Left lung (tissue), 10 donors: Measurements from ENCODE around the gene ALG12. TPM values are rescaled to one million over a fixed set of nuclear protein-coding genes. Genes with fewer than 3 reads are reported as not detected.
A peak's percentile ranks its signal among the peaks of the same experiment; 100 is the strongest.

ENCODE experiments used
- ATAC-seq: fragments of 200-7000 bp; cut with Tn5 transposase; one replicate; pipeline ENCODE4 v1.9.1; 2020; ENCODE audit warnings: moderate library complexity
- DNase-seq, 4 donors: peaks; one replicate each; pipeline ENCODE4 v3.0.0-alpha.2; 2013 to 2020
- H3K27ac ChIP-seq, 2 donors: fragments of 200-600 bp; sonication (generic) in 1 of 2; one replicate each; pipeline versions ENCODE4 v1.5.0 to v1.8.0; 2020 to 2021
- H3K27me3 ChIP-seq, 2 donors: fragments of 200-600 bp; sonication (generic) in 1 of 2; one replicate each; pipeline versions ENCODE4 v1.5.0 to v1.8.0; 2020 to 2021
- H3K36me3 ChIP-seq, 2 donors: fragments of 200-600 bp; sonication (generic) in 1 of 2; one replicate each; pipeline versions ENCODE4 v1.5.0 to v1.8.0; 2020 to 2021
- H3K4me1 ChIP-seq, 2 donors: fragments of 200-600 bp; one replicate each; pipeline ENCODE4 v1.8.0; 2021
- H3K4me3 ChIP-seq, 2 donors: fragments of 200-600 bp; sonication (generic) in 1 of 2; one replicate each; pipeline versions ENCODE4 v1.5.0 to v1.8.0; 2020 to 2021; ENCODE audit warnings: mild to moderate bottlenecking in 1 of 2
- H3K9me3 ChIP-seq, 2 donors: fragments of 200-600 bp; sonication (generic) in 1 of 2; one replicate each; pipeline versions ENCODE4 v1.5.0 to v1.8.0; 2020 to 2021
- CTCF ChIP-seq, 2 donors: fragments of 200-600 bp; sonication (generic) in 1 of 2; IDR thresholded peaks; one replicate each; pipeline versions ENCODE4 v1.5.0 to v1.8.0; 2021; ENCODE audit warnings: antibody characterized with exemption in 2 of 2
- intact Hi-C, 2 donors: fragments of 100-400 bp; cut with DNase I; formaldehyde crosslinking; loops; one replicate each; pipeline versions ENCODE4 v1.11.2 to v1.14.2; 2022
- polyA plus RNA-seq, 6 donors: library from polyadenylated mRNA; unstranded; fragments of 120-200 nt; gene quantifications; one replicate each; pipeline ENCODE4 v1.2.1, GENCODE V29; 2013; ENCODE audit not compliant: insufficient read length in 6 of 6
- total RNA-seq, 2 donors: library from RNA; stranded (reverse); fragmentation: NEBNext Ultra II Directional; extraction: Animal tissue kit (Norgen Biotek cat#: 25700); gene quantifications; one replicate each; pipeline ENCODE4 v1.2.1, GENCODE V29; 2021
- donor health status: DM: no; HTN: yes; CAD: no.
- donor health status: DM: no; HTN: no; CAD: no.

Gene ALG12
- total and polyA plus RNA-seq, 8 donors, result 16.4 to 35.2 (median 24.7) TPM

GRCh38 chr22:49966041-49966773, 48.0 kb upstream of the ALG12 start:
- Histone ChIP-seq H3K4me3 (peak overlapping the region in 1 of 2 donors; percentile 100), H3K27ac (peak overlapping the region; percentile 95 to 97), H3K27me3 (no peaks in the 10 kb centered on the region), H3K4me1 (peaks cover 42 to 89% of the 10 kb centered on the region in 2 donors), H3K36me3 (peaks cover 0 to 50% of the 10 kb centered on the region in 2 donors), H3K9me3 (no peaks in the 10 kb centered on the region)
- TF ChIP-seq CTCF (IDR thresholded peaks at IDR 0.05), result no peak
- intact Hi-C loops, result no loop called here
- ATAC-seq (no peak), DNase-seq (peak in 1 of 4 donors; percentile 43)

DNA sequence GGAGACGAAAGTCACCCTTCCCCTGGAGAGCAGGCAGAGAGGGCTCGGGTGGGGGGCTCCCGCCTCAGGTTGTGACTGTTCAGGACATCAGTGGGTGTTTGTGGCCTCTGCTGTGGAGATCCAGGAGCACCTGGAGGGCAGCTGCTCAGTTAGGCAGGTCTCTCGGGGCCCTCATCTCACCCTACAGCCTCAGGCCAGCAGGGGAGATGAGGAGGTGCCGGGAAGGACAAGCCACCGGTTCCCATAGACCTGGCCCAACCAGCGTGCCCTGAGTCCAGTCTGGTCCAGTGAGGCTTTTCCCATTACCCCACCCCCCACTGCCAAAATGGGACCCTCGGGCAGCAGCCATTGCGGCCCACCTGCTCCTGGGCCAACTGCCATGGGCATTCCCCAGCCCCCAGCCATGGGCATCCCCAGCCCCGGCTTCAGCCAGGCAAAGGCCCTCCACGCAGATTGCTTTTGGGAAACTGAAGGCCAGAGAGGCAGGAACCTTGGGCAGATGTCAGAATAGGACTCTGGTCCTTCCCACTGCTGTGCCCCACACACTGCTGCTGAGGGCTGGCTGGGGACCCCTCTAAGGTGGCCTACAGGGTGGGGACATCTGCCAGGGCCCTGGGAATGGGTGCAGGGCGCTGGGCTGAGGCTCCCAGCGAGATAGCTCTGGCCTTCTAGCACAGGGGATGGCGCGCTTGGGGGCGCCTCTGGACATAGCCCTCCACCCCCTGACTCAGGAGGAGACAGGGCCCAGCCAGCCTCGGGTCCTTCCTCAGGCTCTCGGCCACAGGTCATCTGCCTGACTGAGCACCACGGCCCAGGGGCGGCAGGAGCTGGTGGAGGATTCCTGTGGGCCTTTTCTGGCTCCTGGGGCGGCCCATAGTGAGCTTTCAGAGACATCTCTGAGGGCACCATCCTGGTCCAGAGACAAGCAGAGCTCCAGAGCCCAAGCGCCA, 47.1 kb upstream of the ALG12 start:
- TF ChIP-seq CTCF (IDR thresholded peaks at IDR 0.05), result no peak
- no peaks in the 10 kb centered on the region for H3K27me3 ChIP-seq
- ATAC-seq (no peak), DNase-seq (peak in 2 of 4 donors; percentile 34 to 84)
- peak overlapping the region; percentile 95 to 97 for H3K27ac ChIP-seq
- H3K9me3 ChIP-seq, result no peaks in the 10 kb centered on the region
- peaks cover 39 to 80% of the 10 kb centered on the region in 2 donors for H3K4me1 ChIP-seq
- peaks cover 0 to 50% of the 10 kb centered on the region in 2 donors for H3K36me3 ChIP-seq
- peak overlapping the region in 1 of 2 donors; percentile 100 for H3K4me3 ChIP-seq
- intact Hi-C loops, result no loop called here

DNA sequence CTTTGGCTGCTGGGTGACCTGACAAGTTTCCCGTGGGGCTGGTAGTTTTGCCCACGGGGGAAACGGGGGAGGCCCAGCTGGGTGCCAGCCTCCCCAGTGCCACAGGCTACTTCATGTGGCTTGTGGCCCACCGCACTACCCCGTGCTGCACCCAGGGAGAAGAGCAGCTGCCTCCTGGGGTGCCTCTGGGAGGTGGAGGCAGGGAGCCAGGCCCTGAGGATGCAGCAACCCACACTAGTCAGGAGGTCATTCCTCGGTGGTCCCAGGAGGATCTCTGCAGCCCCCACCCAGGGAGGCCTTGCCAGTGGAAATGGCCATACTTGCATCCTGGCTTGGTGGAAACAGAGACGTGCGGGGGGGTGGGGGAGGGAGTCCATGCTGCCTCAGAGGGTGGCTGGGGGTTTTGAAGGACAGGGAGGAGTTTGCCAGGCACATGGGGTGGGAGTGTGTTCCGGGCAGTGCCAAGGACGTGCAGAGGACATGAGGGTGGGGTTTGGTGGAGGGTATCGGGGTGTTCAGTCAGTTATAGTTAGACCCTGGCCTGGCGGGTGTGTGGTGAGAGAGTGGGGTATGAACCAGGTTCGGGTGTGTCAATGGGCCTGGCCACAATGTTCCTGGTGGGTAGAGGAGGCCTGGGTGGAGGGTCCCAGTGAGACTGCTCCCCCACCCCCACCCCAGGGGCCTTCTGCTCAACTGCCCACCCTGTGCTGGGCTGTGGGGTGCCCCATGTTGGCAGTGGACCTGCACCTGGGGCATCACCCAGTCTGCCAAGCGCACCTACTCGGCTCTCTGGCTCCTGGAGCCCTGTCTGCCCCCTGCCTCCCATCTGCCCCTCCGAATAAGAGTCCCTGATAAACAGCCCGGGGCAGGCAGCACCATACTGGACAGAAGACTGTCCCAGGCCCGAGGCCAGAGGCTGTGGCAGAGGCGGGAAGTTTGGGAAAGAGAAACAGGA, 46.2 kb upstream of the ALG12 start:
- DNase-seq (peak in 2 of 4 donors; percentile 37 to 74), ATAC-seq (no peak)
- Histone ChIP-seq H3K27me3 (no peaks in the 10 kb centered on the region), H3K4me1 (peaks cover 39 to 77% of the 10 kb centered on the region in 2 donors), H3K9me3 (no peaks in the 10 kb centered on the region), H3K27ac (peak overlapping the region; percentile 95 to 97), H3K36me3 (peaks cover 0 to 50% of the 10 kb centered on the region in 2 donors), H3K4me3 (peak overlapping the region; percentile 71 to 100)
- TF ChIP-seq CTCF (IDR thresholded peaks at IDR 0.05), result no peak
- intact Hi-C loops, result no loop called here

- peaks cover 39 to 77% of the 10 kb centered on the region in 2 donors for H3K4me1 ChIP-seq
- H3K9me3 ChIP-seq, result no peaks in the 10 kb centered on the region
- H3K27me3 ChIP-seq, result no peaks in the 10 kb centered on the region
- H3K4me3 ChIP-seq, result peak overlapping the region; percentile 71 to 100
- no peak for ATAC-seq
- peak in 1 of 4 donors; percentile 34 for DNase-seq
- H3K27ac ChIP-seq, result peak overlapping the region; percentile 95 to 97
- intact Hi-C loops, result no loop called here
- no peak for TF ChIP-seq CTCF (IDR thresholded peaks at IDR 0.05)
- peaks cover 0 to 50% of the 10 kb centered on the region in 2 donors for H3K36me3 ChIP-seq
Measured at GRCh38 chr22:49963647-49964026, 45.4 kb upstream of the ALG12 start.
